A673 (cell line): Measurements from ENCODE around the gene TELO2. TPM values are rescaled to one million over a fixed set of nuclear protein-coding genes. Genes with fewer than 3 reads are reported as not detected.

ENCODE experiments used
- BruUV-seq: library from RNA; stranded (reverse); fragments of 400-500 nt; replicated peaks from 2 replicates; lab custom pipeline; 2021; lab: Mats Ljungman, UMichigan
- CTCF ChIA-PET: fragments of 300-600 bp; sonication (Branson Sonifier 250); formaldehyde crosslinking; loops from one replicate; lab custom pipeline; 2022; ENCODE audit warnings: antibody characterized with exemption; lab: Charles Lee
- POLR2A ChIA-PET: fragments of 300-600 bp; sonication (Branson Sonifier 250); formaldehyde crosslinking; loops from one replicate; lab custom pipeline; 2022; ENCODE audit warnings: antibody characterized with exemption; ENCODE audit not compliant: low non-redundant PET; lab: Charles Lee
- DNase-seq: peaks from one replicate; pipeline ENCODE4 v3.0.0-alpha.2; 2015; ENCODE audit warnings: low spot score
- H3K27ac ChIP-seq: fragments of 200-600 bp; sonication (generic); 2 replicates; pipeline ENCODE4 v1.5.1; 2016; ENCODE audit warnings: mixed run types, low read depth, mild to moderate bottlenecking, mixed read lengths, antibody characterized with exemption, low read length; ENCODE audit not compliant: poor library complexity, severe bottlenecking
- H3K27me3 ChIP-seq: fragments of 200-600 bp; sonication (generic); replicated peaks from 2 replicates; pipeline ENCODE4 v1.6.1; 2017; ENCODE audit warnings: mixed run types, low read depth, mild to moderate bottlenecking, mixed read lengths, antibody characterized with exemption, low read length; ENCODE audit not compliant: insufficient read depth, poor library complexity
- H3K36me3 ChIP-seq: fragments of 200-600 bp; sonication (generic); 2 replicates; pipeline ENCODE4 v1.6.1; 2016; ENCODE audit warnings: mixed run types, mild to moderate bottlenecking, mixed read lengths, antibody characterized with exemption, low read length; ENCODE audit not compliant: insufficient read depth, poor library complexity, severe bottlenecking
- H3K4me1 ChIP-seq: fragments of 200-600 bp; sonication (generic); 2 replicates; pipeline ENCODE4 v1.6.1; 2017; ENCODE audit warnings: mixed run types, mild to moderate bottlenecking, mixed read lengths, antibody characterized with exemption, low read length; ENCODE audit not compliant: insufficient read depth, poor library complexity, severe bottlenecking
- H3K4me3 ChIP-seq: fragments of 200-600 bp; sonication (generic); 2 replicates; pipeline ENCODE4 v1.5.1; 2016; ENCODE audit warnings: low read depth, mixed run types, mild to moderate bottlenecking, mixed read lengths, low read length; ENCODE audit not compliant: poor library complexity, severe bottlenecking
- H3K9me3 ChIP-seq: fragments of 200-600 bp; sonication (generic); 2 replicates; pipeline ENCODE4 v1.6.1; 2016; ENCODE audit warnings: mixed run types, low read depth, mild to moderate bottlenecking, mixed read lengths, antibody characterized with exemption, low read length; ENCODE audit not compliant: poor library complexity, severe bottlenecking
- CTCF ChIP-seq: fragments of 300-800, 200-600 bp; sonication (generic); conservative IDR thresholded peaks from 2 replicates; pipeline ENCODE4 v1.5.1; 2017; ENCODE audit warnings: low read depth, mild to moderate bottlenecking, antibody characterized with exemption, low read length, moderate library complexity, mixed read lengths
- EZH2 ChIP-seq: fragments of 200-600 bp; sonication (generic); IDR thresholded peaks from 2 replicates; pipeline ENCODE4 v1.6.1; 2017; ENCODE audit warnings: borderline replicate concordance, low read depth, mild to moderate bottlenecking, mixed read lengths, antibody characterized with exemption, low read length; ENCODE audit not compliant: poor library complexity, severe bottlenecking
- intact Hi-C: fragments of 100-400 bp; cut with micrococcal nuclease; formaldehyde crosslinking; loops from one replicate; pipeline ENCODE4 v1.10.0; 2022; ENCODE audit not compliant: unreplicated experiment
- total RNA-seq: library from RNA; stranded (reverse); gene quantifications from 2 replicates; pipeline ENCODE4 v1.2.3, GENCODE V29; 2021

Gene TELO2
- total RNA-seq, 1 experiment from 2014 or later: 67.0 TPM

DNA sequence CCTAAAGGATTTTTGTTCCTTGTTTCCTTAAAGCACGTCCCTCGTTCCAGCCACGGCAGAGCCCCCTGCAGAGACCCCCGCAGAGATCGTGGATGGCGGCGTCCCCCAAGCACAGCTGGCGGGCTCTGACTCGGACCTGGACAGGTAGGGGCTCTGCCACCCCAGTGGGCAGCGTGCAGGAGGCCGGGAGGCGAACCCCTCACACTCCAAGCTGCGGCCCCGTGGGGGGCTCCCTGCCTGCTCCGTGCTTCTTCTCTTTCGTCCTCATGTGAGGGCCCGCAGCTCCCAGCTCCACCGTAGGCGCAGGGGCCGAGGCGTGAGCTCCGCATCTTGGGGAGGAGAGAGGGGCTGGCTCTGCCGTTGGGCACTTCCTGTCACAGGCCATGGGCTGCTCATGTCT lies 8.5 kb downstream of the TELO2 start:
- no peak for TF ChIP-seq CTCF

GRCh38 chr16:1502092-1503004 lies 9.2 kb downstream of the TELO2 start:
- no peaks in the 10 kb centered on the region for H3K4me1 ChIP-seq
- DNase-seq: no peak
- ChIA-PET POLR2A (no interaction called here), CTCF (no interaction called here)
- peaks cover 27% of the 10 kb centered on the region for H3K36me3 ChIP-seq
- no peak overlapping the region for H3K27ac ChIP-seq
- BruUV-seq: no TSS peak
- TF ChIP-seq EZH2 (no peak), CTCF (no peak)
- no peaks in the 10 kb centered on the region for H3K9me3 ChIP-seq
- H3K27me3 ChIP-seq: no peaks in the 10 kb centered on the region
- H3K4me3 ChIP-seq: no peak overlapping the region
- intact Hi-C loops: no loop called here

More for the DNA sequence above, 8.5 kb downstream of the TELO2 start:
- DNase-seq: no peak
- Histone ChIP-seq H3K36me3 (peaks cover 27% of the 10 kb centered on the region), H3K27ac (no peak overlapping the region), H3K4me3 (no peak overlapping the region), H3K27me3 (no peaks in the 10 kb centered on the region), H3K4me1 (no peaks in the 10 kb centered on the region), H3K9me3 (no peaks in the 10 kb centered on the region)
- BruUV-seq: no TSS peak
- intact Hi-C loops: no loop called here
- CTCF ChIA-PET: no interaction called here
- POLR2A ChIA-PET: no interaction called here

- intact Hi-C loops: no loop called here
- Histone ChIP-seq H3K4me1 (no peaks in the 10 kb centered on the region), H3K4me3 (no peak overlapping the region), H3K27ac (no peak overlapping the region), H3K27me3 (no peaks in the 10 kb centered on the region), H3K36me3 (peaks cover 25% of the 10 kb centered on the region), H3K9me3 (no peaks in the 10 kb centered on the region)
- TF ChIP-seq CTCF: no peak
- DNase-seq: no peak
- BruUV-seq: no TSS peak
- POLR2A ChIA-PET: no interaction called here
- CTCF ChIA-PET: no interaction called here
Measured at GRCh38 chr16:1503110-1503955, 10.2 kb downstream of the TELO2 start.
